Eye (tissue), 1 donor: ENCODE data around the gene HADHB.

Source experiments
- DNase-seq: peaks from one replicate; pipeline ENCODE4 v3.0.0-alpha.2; 2015

Gene HADHB

GRCh38 chr2:26244309-26245230 lies at the start of gene HADHB, which contains the start of gene HADHA:
Gene HADHB (plus strand): TSS chr2:26244939. CDS start chr2:26254255, 9,316 bp downstream.
Gene HADHA (minus strand): TSS chr2:26244632. CDS start chr2:26244596, 36 bp downstream.
- DNase-seq, result peak; percentile 96

GRCh38 chr2:26195040-26195984 lies 49.4 kb upstream of the HADHB start:
- no peak for DNase-seq

GRCh38 chr2:26196683-26197418 lies 47.9 kb upstream of the HADHB start:
- DNase-seq, result no peak

GRCh38 chr2:26197516-26197915 lies 47.2 kb upstream of the HADHB start:
- DNase-seq, result no peak

GRCh38 chr2:26202981-26203490 lies 41.7 kb upstream of the HADHB start:
- DNase-seq, result no peak

- no peak for DNase-seq
Measured at GRCh38 chr2:26203906-26204305, 40.8 kb upstream of the HADHB start.

- no peak for DNase-seq
Measured at GRCh38 chr2:26212011-26212410, 32.7 kb upstream of the HADHB start.

- DNase-seq, result no peak
Measured at GRCh38 chr2:26214759-26215158, 30.0 kb upstream of the HADHB start.

GRCh38 chr2:26215833-26216232 lies 28.9 kb upstream of the HADHB start:
- no peak for DNase-seq

GRCh38 chr2:26216587-26216986 lies 28.2 kb upstream of the HADHB start:
- no peak for DNase-seq

GRCh38 chr2:26217720-26218119 lies 27.0 kb upstream of the HADHB start:
- DNase-seq, result no peak

- DNase-seq, result no peak
Measured at GRCh38 chr2:26223018-26223417, 21.7 kb upstream of the HADHB start.

- no peak for DNase-seq
Measured at GRCh38 chr2:26224095-26224494, 20.6 kb upstream of the HADHB start.

- DNase-seq, result no peak
Measured at GRCh38 chr2:26229595-26229994, 15.1 kb upstream of the HADHB start.

GRCh38 chr2:26230806-26231205 lies 13.9 kb upstream of the HADHB start:
- no peak for DNase-seq

- DNase-seq, result no peak
Measured at GRCh38 chr2:26235089-26235488, 9.7 kb upstream of the HADHB start.

- DNase-seq, result no peak
Measured at GRCh38 chr2:26237868-26238267, 6.9 kb upstream of the HADHB start.

GRCh38 chr2:26238311-26238958 lies 6.3 kb upstream of the HADHB start:
- DNase-seq, result no peak

GRCh38 chr2:26241928-26242436 lies 2.8 kb upstream of the HADHB start:
- no peak for DNase-seq

- peak; percentile 81 for DNase-seq
Measured at GRCh38 chr2:26243470-26244308, 1.1 kb upstream of the HADHB start.
